Ishikawa (cell line): ENCODE results near the gene L2HGDH.

Experiments used
- EP300 ChIP-seq: IDR thresholded peaks from 2 replicates; pipeline ENCODE4 v1.6.1; 2012; ENCODE audit warnings: borderline replicate concordance
- FOXM1 ChIP-seq: IDR thresholded peaks from 2 replicates; pipeline ENCODE4 v1.6.1; 2012; ENCODE audit warnings: low read depth, borderline replicate concordance
- TCF12 ChIP-seq: IDR thresholded peaks from 2 replicates; pipeline ENCODE4 v1.6.1; 2012; ENCODE audit warnings: low read depth

- TF ChIP-seq FOXM1 (no peak), TCF12 (no peak), EP300 (no peak)
These were observed 12.4 kb downstream of the L2HGDH start for GRCh38 chr14:50299585-50299984.
